Measurements from ENCODE around the gene SPATA3. TPM values are rescaled to one million over a fixed set of nuclear protein-coding genes. Genes with fewer than 3 reads are reported as not detected.

Gene SPATA3
- total and polyA plus RNA-seq, 2 donors (not counting 1 experiment from before 2014, with no cell fraction given): not detected

- H4K20me1 ChIP-seq (ENCODE audit: control insufficient read depth, extremely low read depth, insufficient read depth, low read length): no peaks in the 10 kb centered on the region
- H3K4me1 ChIP-seq (ENCODE audit: control insufficient read depth, extremely low read depth, insufficient read depth, low read length): no peaks in the 10 kb centered on the region
- no peak overlapping the region for H3K4me2 ChIP-seq (ENCODE audit: extremely low read depth, insufficient read depth, low read length)
- H3K9me3 ChIP-seq (ENCODE audit: control insufficient read depth, insufficient read depth, low read depth, low read length): no peaks in the 10 kb centered on the region
- no peak for TF ChIP-seq EZH2 (IDR thresholded peaks at IDR 0.05; ENCODE audit: low read length, missing control alignments)
- TF ChIP-seq, protein P1, sequence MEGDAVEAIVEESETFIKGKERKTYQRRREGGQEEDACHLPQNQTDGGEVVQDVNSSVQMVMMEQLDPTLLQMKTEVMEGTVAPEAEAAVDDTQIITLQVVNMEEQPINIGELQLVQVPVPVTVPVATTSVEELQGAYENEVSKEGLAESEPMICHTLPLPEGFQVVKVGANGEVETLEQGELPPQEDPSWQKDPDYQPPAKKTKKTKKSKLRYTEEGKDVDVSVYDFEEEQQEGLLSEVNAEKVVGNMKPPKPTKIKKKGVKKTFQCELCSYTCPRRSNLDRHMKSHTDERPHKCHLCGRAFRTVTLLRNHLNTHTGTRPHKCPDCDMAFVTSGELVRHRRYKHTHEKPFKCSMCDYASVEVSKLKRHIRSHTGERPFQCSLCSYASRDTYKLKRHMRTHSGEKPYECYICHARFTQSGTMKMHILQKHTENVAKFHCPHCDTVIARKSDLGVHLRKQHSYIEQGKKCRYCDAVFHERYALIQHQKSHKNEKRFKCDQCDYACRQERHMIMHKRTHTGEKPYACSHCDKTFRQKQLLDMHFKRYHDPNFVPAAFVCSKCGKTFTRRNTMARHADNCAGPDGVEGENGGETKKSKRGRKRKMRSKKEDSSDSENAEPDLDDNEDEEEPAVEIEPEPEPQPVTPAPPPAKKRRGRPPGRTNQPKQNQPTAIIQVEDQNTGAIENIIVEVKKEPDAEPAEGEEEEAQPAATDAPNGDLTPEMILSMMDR (conservative IDR thresholded peaks at IDR 0.05 in 1 of 2, IDR thresholded peaks at IDR 0.05 in 1 of 2; ENCODE audit: low read depth in 1 of 2, low read length in 2 of 2): no peak
- H2AFZ ChIP-seq (ENCODE audit: low read length): no peak overlapping the region
- no peak for DNase-seq (ENCODE audit: low read depth in 2 of 2)
- H3K27me3 ChIP-seq (ENCODE audit: control insufficient read depth, insufficient read depth, low read length): peaks cover 22% of the 10 kb centered on the region
- H3K27ac ChIP-seq (ENCODE audit: insufficient read depth, low read length): no peak overlapping the region
- no peak overlapping the region for H3K4me3 ChIP-seq (replicated peaks in 1 of 4; ENCODE audit: control extremely low read depth in 1 of 4, insufficient read depth in 1 of 4, low read depth in 3 of 4, low read length in 4 of 4)
- H3K79me2 ChIP-seq (ENCODE audit: control insufficient read depth, insufficient read depth, low read length): no peaks in the 10 kb centered on the region
- H3K36me3 ChIP-seq (ENCODE audit: control insufficient read depth, insufficient read depth, low read length): no peaks in the 10 kb centered on the region
- H3K9ac ChIP-seq (ENCODE audit: insufficient read depth, low read length): no peak overlapping the region
These were observed 44.0 kb downstream of the SPATA3 start for GRCh38 chr2:231039821-231040364.

- no peaks in the 10 kb centered on the region for H4K20me1 ChIP-seq (ENCODE audit: control insufficient read depth, extremely low read depth, insufficient read depth, low read length)
- no peaks in the 10 kb centered on the region for H3K4me1 ChIP-seq (ENCODE audit: control insufficient read depth, extremely low read depth, insufficient read depth, low read length)
- H3K9ac ChIP-seq (ENCODE audit: insufficient read depth, low read length): no peak overlapping the region
- no peaks in the 10 kb centered on the region for H3K9me3 ChIP-seq (ENCODE audit: control insufficient read depth, insufficient read depth, low read depth, low read length)
- H3K36me3 ChIP-seq (ENCODE audit: control insufficient read depth, insufficient read depth, low read length): no peaks in the 10 kb centered on the region
- peaks cover 17% of the 10 kb centered on the region for H3K27me3 ChIP-seq (ENCODE audit: control insufficient read depth, insufficient read depth, low read length)
- TF ChIP-seq, protein P1 (conservative IDR thresholded peaks at IDR 0.05 in 1 of 2, IDR thresholded peaks at IDR 0.05 in 1 of 2; ENCODE audit: low read depth in 1 of 2, low read length in 2 of 2): no peak
- no peak for TF ChIP-seq EZH2 (IDR thresholded peaks at IDR 0.05; ENCODE audit: low read length, missing control alignments)
- H2AFZ ChIP-seq (ENCODE audit: low read length): no peak overlapping the region
- no peak overlapping the region for H3K27ac ChIP-seq (ENCODE audit: insufficient read depth, low read length)
- H3K4me3 ChIP-seq (replicated peaks in 1 of 4; ENCODE audit: control extremely low read depth in 1 of 4, insufficient read depth in 1 of 4, low read depth in 3 of 4, low read length in 4 of 4): no peak overlapping the region
- H3K4me2 ChIP-seq (ENCODE audit: extremely low read depth, insufficient read depth, low read length): no peak overlapping the region
- no peaks in the 10 kb centered on the region for H3K79me2 ChIP-seq (ENCODE audit: control insufficient read depth, insufficient read depth, low read length)
- DNase-seq (ENCODE audit: low read depth in 2 of 2): no peak
These were observed 45.3 kb downstream of the SPATA3 start for GRCh38 chr2:231041061-231041689.

DNA sequence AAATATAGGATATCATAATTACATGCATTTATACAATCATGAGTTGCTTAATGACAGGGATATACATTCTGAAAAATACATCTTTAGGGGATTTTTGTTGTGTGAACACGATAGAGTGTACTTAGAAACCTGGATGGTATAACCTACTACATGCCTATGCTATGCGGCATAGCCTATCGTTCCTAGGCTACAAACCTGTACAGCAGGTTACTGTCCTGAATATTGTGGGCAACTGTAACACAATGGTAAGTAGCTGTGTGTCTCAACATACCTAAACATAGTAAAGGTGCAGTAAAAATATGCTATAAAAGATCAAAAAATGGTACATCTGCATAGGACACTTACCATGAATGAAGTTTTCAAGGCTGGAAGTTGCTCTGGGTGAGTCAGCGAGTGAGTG, 47.9 kb downstream of the SPATA3 start:
- Histone ChIP-seq H3K27me3 (ENCODE audit: control insufficient read depth, insufficient read depth, low read length) (peaks cover 4% of the 10 kb centered on the region), H2AFZ (ENCODE audit: low read length) (no peak overlapping the region), H3K9me3 (ENCODE audit: control insufficient read depth, insufficient read depth, low read depth, low read length) (no peaks in the 10 kb centered on the region), H3K36me3 (ENCODE audit: control insufficient read depth, insufficient read depth, low read length) (no peaks in the 10 kb centered on the region), H3K4me1 (ENCODE audit: control insufficient read depth, extremely low read depth, insufficient read depth, low read length) (no peaks in the 10 kb centered on the region), H3K9ac (ENCODE audit: insufficient read depth, low read length) (no peak overlapping the region), H4K20me1 (ENCODE audit: control insufficient read depth, extremely low read depth, insufficient read depth, low read length) (no peaks in the 10 kb centered on the region), H3K27ac (ENCODE audit: insufficient read depth, low read length) (no peak overlapping the region), H3K4me3 (replicated peaks in 1 of 4; ENCODE audit: control extremely low read depth in 1 of 4, insufficient read depth in 1 of 4, low read depth in 3 of 4, low read length in 4 of 4) (no peak overlapping the region), H3K4me2 (ENCODE audit: extremely low read depth, insufficient read depth, low read length) (no peak overlapping the region), H3K79me2 (ENCODE audit: control insufficient read depth, insufficient read depth, low read length) (no peaks in the 10 kb centered on the region)
- DNase-seq (ENCODE audit: low read depth in 2 of 2): no peak
- no peak for TF ChIP-seq EZH2 (IDR thresholded peaks at IDR 0.05; ENCODE audit: low read length, missing control alignments)
- TF ChIP-seq, protein P1 (conservative IDR thresholded peaks at IDR 0.05 in 1 of 2, IDR thresholded peaks at IDR 0.05 in 1 of 2; ENCODE audit: low read depth in 1 of 2, low read length in 2 of 2): no peak
